Fibroblast of skin of left quadriceps (primary cell): ENCODE data around the gene BIRC6.
A peak's percentile ranks its signal among the peaks of the same experiment; 100 is the strongest.
"Not testable (repeated sequence)": the region's sequence is repeated elsewhere in the genome, so short reads cannot be mapped to it uniquely, and the experiment has no call there.

Experiments
- DNase-seq, 2 experiments: peaks; one replicate each; pipeline ENCODE4 v3.0.0-alpha.2; 2013; ENCODE audit warnings: low read depth in 2 of 2

BIRC6 gene

DNA sequence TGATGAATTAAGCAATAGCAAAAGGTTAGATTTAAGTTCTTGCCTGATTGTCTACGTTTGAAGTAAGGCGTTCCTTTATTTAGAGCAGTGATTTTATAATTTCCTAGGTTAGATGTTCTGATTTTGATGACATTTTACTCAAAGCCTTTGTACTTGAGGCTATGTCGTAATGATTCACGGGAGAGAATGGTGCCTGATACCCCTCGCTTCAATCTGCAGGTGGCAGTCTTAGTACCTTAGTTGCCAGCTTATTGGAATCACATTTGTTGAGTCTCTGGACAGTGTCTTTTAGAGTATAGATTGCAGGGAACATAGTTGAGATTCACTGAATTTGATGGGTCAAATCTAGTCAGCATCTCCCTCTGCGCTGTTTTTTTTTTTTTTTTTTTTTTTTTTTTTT is 89.5 kb downstream of the BIRC6 start:
- DNase-seq: no peak

DNA sequence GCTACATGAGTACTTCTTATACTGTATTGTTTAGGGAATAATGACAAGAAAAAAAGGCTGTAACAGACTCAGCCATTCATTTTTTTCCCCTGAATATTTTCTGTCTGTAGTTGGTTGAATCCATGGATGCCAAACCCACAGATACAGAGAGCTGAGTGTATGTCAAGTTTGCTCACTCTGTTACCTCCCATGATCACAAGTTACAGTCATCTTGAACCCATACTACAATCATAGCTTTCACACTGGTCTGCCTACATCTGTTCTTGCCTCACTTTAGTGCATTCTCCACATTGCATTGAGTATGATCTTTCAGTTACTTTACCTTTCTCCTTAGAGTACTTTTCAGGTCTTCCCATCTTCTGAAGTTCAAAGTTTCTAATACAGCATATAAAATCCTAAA is 94.0 kb downstream of the BIRC6 start:
- no peak for DNase-seq

DNA sequence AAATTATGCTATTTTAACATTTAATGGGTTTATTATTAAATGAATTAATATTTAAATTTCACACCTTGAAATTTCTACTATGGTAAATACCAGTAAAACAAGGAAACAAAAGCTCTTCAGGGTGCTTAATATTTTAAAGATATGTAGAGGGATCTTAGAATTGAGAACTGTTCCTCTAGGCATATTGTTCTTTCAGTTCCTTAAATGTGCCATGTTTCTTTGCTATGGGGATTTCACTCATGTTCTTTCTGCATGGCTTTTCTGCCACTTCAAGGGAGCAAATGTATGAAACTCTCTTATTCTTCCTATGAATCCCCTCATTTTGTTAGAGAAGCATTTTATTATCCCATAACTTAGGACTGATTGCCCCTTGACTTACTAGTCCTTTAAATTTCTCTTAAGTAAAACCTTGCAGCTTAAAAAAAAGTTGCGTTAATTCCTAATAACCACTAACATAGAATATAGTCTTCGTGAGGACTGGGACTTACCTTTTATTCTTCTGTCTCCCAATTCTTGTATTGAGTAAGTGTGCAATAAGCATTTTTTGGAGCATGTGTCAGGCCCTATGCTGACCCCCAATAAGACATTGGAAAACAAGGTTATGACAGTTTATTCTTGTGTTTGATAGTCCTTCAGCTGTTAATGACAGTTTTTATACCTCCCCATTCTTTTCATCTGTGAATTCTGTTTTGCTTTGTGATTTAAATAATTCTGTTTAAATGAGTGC is 95.7 kb downstream of the BIRC6 start:
- no peak for DNase-seq

DNA sequence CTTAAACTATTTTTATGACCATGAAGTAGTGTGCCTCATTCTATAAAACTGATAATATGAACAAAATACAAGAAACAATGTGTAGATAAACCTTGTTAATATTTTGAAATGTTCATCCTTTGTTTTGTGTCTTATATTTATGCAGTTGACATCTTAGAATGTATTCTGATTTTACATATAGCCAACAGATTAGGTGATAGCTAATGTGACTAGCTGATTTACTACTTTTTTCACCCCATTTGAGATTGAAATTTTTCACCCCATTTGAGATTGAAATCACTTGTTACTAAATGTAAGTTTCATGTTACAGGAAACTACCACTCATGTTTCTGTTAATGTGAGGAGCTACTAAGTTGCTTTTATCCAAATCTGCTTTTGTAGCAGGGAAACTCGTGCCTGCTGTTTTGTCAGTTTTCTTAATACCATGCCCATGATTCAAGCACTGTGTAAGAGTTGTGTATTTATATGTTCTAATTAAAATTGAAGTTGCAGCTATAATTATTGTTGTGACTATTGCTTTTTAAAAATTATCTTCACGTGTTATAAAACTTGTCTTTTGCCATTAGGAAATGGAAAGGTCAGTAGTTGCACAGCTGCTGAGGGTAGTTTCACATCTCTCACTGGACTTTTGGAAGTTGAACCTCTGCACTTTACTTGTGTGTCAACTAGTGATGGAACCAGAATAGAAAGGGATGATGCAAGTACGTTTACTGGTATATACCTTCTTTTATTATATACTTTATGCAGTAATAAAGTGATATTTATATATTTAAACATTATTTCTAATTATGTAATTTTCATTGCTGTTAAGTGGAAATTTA is 96.6 kb downstream of the BIRC6 start:
- DNase-seq: no peak

DNA sequence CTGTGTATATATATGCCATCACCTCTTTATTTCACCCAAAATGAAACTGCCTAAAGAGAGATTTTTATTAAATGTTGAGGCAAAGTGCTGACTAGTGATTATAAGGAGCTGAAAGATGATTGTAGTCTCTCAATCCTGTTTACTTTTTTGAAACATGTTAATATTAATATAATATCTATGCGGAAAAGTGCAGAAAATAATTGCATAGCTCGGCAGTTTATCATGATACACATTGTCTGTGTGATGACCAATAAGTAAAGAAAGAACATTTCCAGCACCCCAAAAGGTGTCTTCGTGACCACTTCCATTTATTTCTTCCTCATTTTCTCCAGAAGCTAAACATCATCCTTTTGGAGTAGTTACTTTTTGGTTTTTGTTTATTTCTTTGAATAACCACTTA is 99.0 kb downstream of the BIRC6 start:
- no peak for DNase-seq

DNA sequence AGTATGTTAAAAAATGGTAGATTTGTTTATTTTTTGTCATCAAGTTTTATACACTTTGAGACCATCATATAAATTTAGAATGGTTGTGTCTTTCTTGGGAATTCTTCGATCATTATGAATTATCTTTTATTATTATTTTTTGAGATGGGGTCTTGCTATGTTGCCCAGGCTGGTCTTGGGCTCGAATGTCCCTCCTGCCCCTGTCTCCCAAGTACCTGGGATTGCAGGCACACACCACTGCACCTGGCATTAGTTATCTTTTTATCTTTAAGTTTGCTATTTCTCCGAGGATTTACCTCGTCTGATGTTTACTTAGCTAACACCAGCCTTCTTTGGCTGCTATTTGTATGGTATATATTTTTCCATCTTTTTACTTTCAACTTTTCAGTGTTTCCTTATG is 100.0 kb downstream of the BIRC6 start:
- no peak for DNase-seq

DNA sequence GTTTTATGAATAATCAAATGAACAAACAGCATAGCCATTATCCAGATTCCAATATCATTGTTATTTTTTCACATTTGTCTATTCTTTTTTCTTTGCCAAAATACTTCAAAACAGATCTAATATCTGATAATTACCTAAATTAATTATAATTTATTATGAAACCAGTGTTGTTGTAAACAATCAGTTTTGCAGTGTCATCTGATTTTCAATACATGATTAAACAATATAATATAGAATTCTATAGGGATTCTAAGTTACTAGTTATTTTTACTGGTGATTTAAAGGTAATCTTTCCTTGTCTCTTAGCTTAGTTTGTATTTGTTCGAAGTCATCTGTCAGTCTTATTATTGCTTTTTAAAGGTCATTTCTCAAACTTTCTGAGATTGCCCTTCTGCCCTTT is 101.0 kb downstream of the BIRC6 start:
- DNase-seq: no peak

DNA sequence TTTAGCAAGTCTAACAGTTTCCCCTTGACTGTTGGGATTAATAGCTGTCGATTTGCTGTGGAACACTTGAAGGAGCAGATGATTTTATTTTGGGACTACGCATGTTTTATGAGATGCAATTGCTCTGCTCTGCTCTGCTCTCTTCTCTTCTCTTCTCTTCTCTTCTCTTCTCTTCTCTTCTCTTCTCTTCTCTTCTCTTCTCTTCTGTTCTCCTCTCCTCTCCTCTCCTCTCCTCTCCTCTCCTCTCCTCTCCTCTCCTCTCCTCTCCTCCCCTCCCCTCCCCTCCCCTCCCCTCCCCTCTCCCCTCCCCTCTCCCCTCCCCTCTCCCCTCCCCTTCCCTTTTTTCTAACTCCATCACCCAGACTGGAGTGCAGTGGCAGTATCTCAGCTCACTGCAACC is 104.0 kb downstream of the BIRC6 start:
- DNase-seq: not testable (repeated sequence)

DNA sequence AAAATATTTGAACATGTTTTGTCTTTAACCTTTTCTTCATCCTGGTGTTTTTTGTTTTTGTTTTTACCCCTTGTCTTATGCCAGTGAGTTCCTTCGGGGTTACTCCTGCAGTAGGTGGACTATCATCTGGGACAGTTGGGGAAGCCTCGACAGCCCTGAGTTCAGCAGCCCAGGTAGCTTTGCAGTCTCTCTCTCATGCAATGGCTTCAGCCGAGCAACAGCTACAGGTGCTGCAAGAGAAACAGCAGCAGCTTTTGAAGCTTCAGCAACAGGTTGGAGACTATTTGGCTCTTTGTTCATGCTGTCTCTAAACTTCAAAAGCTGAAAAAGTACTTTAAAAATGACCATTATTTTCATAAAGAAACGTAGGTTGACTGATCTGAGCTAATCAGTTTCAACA is 106.3 kb downstream of the BIRC6 start:
- DNase-seq: no peak

DNA sequence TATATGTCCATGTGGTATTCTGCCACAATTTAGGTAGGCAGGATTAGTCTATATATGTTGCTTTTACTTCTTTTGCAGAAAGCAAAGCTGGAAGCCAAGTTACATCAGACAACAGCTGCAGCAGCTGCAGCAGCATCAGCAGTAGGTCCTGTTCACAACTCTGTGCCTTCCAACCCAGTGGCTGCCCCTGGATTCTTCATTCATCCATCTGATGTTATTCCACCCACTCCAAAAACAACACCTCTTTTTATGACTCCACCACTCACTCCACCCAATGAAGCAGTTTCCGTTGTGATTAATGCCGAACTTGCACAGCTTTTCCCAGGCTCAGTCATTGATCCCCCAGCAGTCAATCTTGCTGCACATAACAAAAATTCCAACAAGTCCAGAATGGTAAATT is 107.6 kb downstream of the BIRC6 start:
- no peak for DNase-seq

DNA sequence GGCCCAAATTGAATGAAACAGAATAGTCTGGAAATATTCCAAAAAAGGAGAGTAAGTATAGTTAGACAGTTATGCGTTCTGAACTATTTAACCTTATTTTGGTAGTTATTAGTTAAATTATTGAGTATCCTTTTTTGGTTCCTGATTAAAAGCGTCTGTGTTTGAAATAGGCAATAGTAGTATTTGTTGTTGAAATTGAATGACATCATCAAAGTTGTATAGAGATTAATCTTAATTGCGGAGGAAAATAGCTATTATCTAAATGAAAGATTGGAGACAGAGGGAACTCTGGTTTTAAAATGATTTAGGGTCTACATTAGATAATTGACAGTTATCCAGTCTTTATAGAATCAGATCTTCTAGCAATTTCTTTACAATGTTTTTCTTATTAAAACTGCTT is 115.8 kb downstream of the BIRC6 start:
- no peak for DNase-seq

DNA sequence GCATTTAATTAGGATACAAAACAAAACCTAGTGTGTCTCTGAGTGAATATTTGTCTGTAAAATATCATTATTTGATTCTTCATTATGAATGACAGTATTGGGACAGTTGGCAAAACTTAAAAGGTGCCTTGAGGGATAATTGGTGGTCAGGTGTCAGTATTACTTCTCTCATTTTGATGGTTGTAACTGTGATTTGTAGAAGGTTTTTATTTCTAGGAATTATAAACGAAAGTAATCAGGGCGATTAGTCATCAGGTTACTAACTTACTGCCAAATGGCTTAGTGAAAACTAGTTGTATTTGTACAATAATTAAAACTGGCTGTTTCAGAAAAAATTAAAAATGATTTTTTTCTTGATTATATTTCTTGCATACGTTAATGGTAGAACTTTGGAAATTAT is 117.6 kb downstream of the BIRC6 start:
- DNase-seq: no peak

DNA sequence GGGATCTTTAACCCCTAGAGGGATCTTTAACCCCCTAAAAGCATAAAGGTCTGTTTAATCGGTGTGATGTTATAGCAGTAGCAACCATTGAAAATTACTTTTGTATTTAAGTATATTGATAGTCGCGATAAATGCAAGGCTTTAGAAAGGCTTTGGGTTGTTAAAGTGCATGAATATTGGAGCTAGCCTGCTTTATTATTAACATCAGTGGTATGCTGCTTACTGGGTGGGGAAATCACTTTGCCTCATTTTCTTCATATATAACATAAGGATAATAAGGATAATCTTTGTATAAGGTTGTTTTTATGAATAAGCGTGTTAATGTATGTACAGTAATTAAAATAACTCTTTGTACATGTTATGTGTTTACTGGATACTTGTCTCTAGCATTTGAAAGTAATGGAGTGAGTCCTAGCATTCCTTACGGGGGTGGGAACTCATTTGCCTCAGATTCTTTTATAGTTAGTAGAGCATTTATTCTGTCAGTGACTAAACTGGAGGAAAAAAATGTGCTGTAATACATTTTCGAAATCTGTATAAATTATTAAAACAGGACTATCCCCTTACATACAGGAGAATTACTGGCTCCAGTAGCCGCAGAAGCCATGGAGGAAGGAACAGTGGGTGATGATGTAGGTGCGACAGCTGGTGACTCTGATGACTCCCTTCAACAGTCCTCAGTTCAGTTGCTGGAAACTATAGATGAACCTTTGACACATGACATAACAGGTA is 122.2 kb downstream of the BIRC6 start:
- DNase-seq: peak; percentile 20 to 24

DNA sequence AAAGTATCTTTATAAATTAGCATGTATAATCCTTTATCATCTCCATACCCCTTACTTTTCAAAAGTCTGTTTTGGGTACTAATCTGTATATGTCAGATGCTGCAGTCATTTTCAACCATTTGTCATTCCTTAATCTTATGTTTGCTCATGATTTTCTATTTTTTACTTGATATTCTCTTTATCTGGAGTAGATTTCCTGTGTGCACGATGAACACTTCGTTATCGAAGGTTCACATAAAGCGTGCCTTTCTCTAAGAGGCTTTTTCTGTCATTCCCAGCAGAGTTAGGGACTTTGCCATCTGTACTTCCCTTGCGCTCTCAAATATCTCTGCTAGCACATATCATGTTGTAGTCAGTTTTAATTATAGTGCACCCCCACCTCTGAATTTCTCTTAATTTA is 123.2 kb downstream of the BIRC6 start:
- DNase-seq: no peak

DNA sequence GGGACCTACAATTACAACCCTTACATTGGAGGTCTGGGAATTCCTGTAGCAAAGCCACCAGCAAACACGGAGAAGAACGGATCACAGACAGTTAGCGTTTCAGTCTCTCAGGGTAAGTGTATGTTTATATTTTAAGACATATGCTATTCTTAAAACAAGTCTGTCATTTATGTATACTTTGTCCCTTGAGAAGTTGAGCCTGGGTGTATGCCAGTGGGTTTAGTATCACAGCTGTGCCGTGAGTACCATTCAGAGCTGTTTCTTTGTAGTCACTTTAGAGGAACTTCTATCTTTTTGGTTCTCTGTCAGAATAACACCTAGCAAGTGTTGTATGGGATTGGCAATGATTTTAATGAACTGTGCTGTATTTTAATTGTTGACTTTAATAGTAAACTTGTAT is 125.6 kb downstream of the BIRC6 start:
- DNase-seq: no peak

DNA sequence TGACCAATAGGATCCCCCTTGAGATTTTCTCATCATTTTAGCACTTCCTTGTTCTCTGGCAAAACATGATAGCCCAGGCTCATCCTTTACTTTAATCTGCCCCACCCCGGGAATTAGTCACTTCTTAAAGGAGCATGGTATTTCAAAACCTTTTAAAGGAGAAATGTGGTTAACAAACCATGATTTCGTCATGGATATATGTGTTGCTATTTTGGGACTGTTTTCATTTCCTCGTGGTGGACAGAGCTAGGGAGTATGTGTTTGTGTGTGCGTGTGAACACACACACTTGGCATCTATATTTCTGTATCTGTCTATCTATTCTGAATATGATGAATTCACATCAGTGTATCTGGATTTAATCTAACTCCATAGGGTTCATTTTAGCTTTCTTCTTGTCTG is 128.1 kb downstream of the BIRC6 start:
- peak; percentile 95 to 96 for DNase-seq

DNA sequence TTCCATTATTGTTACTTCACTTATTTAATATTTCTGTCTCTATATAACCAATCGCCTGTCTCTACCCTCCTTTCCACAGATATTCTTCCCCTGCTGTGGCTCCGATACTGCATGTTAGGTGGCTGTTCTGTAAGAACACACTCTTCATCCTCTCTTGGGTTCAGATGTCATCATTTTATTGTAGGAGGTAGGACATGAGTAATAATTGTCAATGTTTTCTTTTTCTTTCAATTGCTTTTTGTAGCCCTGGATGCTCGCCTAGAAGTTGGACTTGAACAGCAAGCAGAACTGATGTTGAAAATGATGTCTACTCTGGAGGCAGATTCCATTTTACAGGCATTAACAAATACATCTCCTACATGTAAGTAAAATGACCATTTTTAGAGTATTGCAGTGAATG is 128.6 kb downstream of the BIRC6 start:
- no peak for DNase-seq

DNA sequence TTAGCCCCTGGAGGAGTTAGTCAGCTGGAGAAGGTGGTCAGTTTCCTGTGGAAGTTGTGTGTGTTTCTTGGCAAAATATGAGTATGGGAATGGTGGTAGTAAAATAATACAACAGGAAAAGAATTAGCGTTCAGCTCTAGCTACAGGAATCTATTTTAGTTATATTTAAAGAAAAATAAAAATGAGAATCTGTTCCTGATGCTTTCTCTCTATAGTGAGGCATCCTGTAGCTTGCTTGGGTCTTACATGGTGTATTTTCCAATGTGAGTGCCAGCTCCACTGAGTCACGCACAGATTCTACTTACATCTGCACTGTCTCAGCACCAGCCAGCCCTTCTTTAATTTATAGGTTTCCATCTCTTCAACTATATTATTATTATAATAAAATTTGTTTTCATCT is 132.2 kb downstream of the BIRC6 start:
- DNase-seq: no peak

DNA sequence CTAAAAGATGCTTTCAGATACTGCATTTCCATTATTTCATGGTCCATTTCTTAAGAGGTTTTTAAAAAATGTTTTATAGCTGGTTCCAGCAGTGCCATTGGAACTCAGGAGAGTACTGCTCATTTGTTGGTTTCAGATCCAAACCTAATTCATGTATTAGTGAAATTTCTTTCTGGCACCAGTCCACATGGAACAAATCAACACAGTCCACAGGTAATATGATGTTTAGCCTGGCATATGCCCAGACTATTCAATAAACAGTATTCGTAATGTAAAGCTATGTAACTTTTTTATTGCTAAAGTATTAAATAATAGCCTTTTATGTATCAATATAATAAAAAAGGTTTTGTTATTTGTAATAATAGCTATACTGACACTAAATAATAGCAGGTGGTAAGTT is 134.5 kb downstream of the BIRC6 start:
- DNase-seq: no peak

DNA sequence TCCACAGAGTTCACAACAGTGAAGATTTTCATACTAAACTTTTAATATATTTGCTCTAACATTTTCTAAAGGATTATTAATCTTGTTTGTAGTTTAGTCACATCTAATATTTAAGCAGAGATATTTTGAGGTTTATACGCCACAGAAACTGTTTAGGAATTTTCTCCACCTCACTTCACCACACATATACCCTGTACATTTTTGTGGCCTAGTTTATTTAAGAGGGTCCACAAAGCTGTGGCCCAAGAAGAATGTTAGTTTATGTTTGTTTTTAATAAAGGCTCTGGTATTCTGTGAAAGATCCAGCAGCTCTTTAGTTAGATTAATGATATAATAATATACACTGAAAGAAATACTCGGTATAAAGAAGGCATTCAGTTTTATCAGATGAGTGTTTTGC is 138.3 kb downstream of the BIRC6 start:
- DNase-seq: peak; percentile 18 to 24

DNA sequence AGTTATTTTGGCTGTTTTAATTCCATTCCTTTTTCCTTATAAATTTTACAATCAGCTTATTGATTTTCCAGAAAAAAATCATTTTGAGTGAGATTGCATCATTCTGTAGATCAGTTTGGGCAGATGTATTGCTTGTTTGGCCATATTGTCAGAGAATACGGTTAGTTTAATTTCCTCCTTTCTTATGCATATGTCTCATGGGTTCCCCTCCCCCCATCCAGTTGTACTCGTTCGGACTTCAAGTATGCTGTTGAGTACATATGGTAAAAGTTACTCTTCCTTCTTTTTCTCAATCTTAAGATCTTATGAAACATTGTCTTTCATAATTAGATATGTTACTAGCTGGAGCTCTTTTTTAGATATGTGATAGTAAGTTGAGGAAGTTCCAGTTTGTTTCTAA is 139.8 kb downstream of the BIRC6 start:
- no peak for DNase-seq

DNA sequence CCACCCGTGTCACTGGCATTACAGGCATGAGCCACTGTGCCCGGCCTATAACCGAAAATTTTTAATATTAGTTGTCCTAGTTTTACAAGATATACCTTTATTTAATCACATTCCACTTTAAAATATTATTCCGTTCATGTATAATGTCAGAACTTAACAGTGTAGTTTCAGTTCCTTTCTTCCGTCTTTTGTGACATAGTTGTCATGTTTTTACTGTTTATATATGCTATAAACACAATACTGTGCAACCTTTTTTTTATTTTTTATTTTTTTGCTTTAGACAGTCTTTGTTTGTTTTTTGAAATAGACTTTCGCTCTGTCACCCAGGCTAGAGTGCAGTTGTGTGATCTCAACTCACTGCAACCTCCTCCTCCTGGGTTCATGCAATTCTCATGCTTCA is 141.5 kb downstream of the BIRC6 start:
- no peak for DNase-seq

DNA sequence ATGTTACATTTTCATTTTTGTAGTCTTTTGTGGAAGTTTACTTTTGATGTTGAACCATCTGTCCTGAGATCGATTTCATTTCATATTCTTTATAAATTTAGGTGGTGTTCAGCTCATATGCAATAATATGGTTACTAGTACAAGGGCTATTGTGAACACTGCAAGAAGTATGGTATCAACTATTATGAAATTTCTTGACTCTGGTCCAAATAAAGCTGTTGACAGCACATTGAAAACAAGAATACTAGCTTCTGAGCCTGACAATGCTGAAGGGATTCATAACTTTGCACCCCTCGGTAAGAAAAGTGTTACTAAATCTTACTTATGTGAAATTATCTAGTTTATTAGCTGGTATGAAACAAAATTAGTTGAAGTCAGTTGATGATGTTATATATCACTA is 146.1 kb downstream of the BIRC6 start:
- no peak for DNase-seq
